Prostate gland (tissue), 2 donors: ENCODE measurements around the gene FGF1. TPM values are rescaled to one million over a fixed set of nuclear protein-coding genes. Genes with fewer than 3 reads are reported as not detected.

ENCODE experiments used
- DNase-seq: peaks from one replicate; pipeline ENCODE4 v3.0.0-alpha.2; 2019; ENCODE audit warnings: low spot score
- H3K27ac ChIP-seq, 2 donors: fragments of 200-600 bp; sonication (generic); 2 replicates each; pipeline ENCODE4 v1.5.1; 2017 to 2019
- H3K27me3 ChIP-seq: fragments of 200-600 bp; sonication (generic); replicated peaks from 2 replicates; pipeline ENCODE4 v1.5.1; 2019; ENCODE audit not compliant: insufficient read depth
- H3K36me3 ChIP-seq, 2 donors: fragments of 200-600 bp; sonication (generic); 1 replicate in 1 of 2; 2 replicates in 1 of 2; pipeline versions ENCODE4 v1.5.1 to v1.8.1; 2017 to 2019
- H3K4me1 ChIP-seq: fragments of 200-600 bp; sonication (generic); replicated peaks from 2 replicates; pipeline ENCODE4 v1.5.1; 2019
- H3K4me3 ChIP-seq, 2 donors: fragments of 200-600 bp; sonication (generic); 2 replicates each; pipeline ENCODE4 v1.5.1; 2017 to 2019
- H3K9me3 ChIP-seq: fragments of 200-600 bp; sonication (generic); 2 replicates; pipeline ENCODE4 v1.5.1; 2017
- POLR2A ChIP-seq: fragments of 450-650 bp; IDR thresholded peaks from one replicate; pipeline ENCODE4 v1.6.1; 2016; ENCODE audit warnings: antibody characterized with exemption, mild to moderate bottlenecking
- POLR2AphosphoS5 ChIP-seq: sonication (generic); formaldehyde crosslinking; IDR thresholded peaks from one replicate; pipeline ENCODE4 v1.6.1; 2017; ENCODE audit warnings: antibody characterized with exemption
- WGBS: methylation state at CpG from one replicate; pipeline ENCODE4 v1.1.5; 2018; 5-methylcytosine and 5-hydroxymethylcytosine counted together
- intact Hi-C: fragments of 100-400 bp; cut with DNase I; formaldehyde crosslinking; loops from one replicate; pipeline ENCODE4 v1.14.2; 2022
- total RNA-seq, 2 donors: library from RNA; depleted of rRNA; stranded (reverse); fragments of >200 nt; gene quantifications; one replicate each; pipeline ENCODE4 v1.1.0, GENCODE V29; 2016
- TF ChIP-seq, protein P1 (sequence below), 4 experiments: fragments of 200-600 bp in 2 of 4; fragments of 450-650 bp in 2 of 4; sonication (generic) in 2 of 4; IDR thresholded peaks; 1 replicate in 3 of 4; 2 replicates in 1 of 4; pipeline ENCODE4 v1.5.1; 2016 to 2019; ENCODE audit warnings: antibody characterized with exemption in 4 of 4, mild to moderate bottlenecking in 2 of 4, moderate library complexity in 2 of 4

FGF1 gene
- total RNA-seq, 2 donors from 2014 or later, result 2.0 to 9.4 TPM

DNA sequence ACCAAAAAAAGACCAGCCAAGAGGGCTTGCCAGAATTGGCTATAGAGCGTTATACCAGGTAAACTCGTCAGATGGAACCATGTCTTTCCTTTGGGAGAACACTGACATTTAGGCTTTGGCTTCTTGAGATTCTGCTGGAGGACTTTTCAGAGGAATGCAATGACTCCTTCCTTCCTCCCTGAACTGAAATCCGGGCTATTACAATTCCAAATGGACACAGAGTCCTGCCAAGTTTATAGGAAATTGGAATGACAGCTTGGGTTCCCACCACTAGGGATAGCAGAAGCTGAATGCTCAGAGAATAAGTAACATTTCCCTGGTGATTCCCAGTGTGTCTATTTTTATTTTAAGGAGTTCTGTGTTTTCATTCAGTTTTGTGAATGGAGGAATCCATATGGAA lies 143.0 kb downstream of the FGF1 start:
- Histone ChIP-seq H3K27ac (no peak overlapping the region), H3K36me3 (no peaks in the 10 kb centered on the region), H3K4me1 (no peaks in the 10 kb centered on the region), H3K4me3 (no peak overlapping the region), H3K27me3 (no peaks in the 10 kb centered on the region), H3K9me3 (no peaks in the 10 kb centered on the region)
- intact Hi-C loops, result loop anchor here (10.0 kb wide), 1 partner anchor 218 kb away; the partner anchor contains the start of gene SPRY4
- DNase-seq, result no peak
- peak; percentile 8 for TF ChIP-seq POLR2AphosphoS5
- TF ChIP-seq, protein P1, sequence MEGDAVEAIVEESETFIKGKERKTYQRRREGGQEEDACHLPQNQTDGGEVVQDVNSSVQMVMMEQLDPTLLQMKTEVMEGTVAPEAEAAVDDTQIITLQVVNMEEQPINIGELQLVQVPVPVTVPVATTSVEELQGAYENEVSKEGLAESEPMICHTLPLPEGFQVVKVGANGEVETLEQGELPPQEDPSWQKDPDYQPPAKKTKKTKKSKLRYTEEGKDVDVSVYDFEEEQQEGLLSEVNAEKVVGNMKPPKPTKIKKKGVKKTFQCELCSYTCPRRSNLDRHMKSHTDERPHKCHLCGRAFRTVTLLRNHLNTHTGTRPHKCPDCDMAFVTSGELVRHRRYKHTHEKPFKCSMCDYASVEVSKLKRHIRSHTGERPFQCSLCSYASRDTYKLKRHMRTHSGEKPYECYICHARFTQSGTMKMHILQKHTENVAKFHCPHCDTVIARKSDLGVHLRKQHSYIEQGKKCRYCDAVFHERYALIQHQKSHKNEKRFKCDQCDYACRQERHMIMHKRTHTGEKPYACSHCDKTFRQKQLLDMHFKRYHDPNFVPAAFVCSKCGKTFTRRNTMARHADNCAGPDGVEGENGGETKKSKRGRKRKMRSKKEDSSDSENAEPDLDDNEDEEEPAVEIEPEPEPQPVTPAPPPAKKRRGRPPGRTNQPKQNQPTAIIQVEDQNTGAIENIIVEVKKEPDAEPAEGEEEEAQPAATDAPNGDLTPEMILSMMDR (IDR thresholded peaks at IDR 0.05), result no peak
- no peak for TF ChIP-seq POLR2A
- WGBS, result 68% methylated on average over 3 of the region's 3 CpGs

Other genes with a start within 250 kb of the FGF1 start
- 10 to 100 TPM; 11.7 to 39.8 TPM for gene ARHGAP26, start 84.3 kb upstream of the FGF1 start, total RNA-seq